OCI-LY7 (cell line): ENCODE results near the gene IQGAP2. TPM values are rescaled to one million over a fixed set of nuclear protein-coding genes. Genes with fewer than 3 reads are reported as not detected.

Source experiments
- BruUV-seq: library from RNA; stranded (reverse); fragments of 400-500 nt; replicated peaks from 2 replicates; lab custom pipeline; 2021; lab: Mats Ljungman, UMichigan
- CTCF ChIA-PET: fragments of 300-600 bp; sonication (Branson Sonifier 250); formaldehyde crosslinking; loops from one replicate; lab custom pipeline; 2022; ENCODE audit warnings: antibody characterized with exemption; ENCODE audit not compliant: unreplicated experiment; lab: Charles Lee
- POLR2A ChIA-PET: fragments of 300-600 bp; sonication (Branson Sonifier 250); formaldehyde crosslinking; loops from one replicate; lab custom pipeline; 2022; ENCODE audit warnings: antibody characterized with exemption; lab: Charles Lee
- DNase-seq: peaks from one replicate; pipeline ENCODE4 v3.0.0-alpha.2; 2015; ENCODE audit warnings: low spot score
- H2AFZ ChIP-seq: fragments of 200-600 bp; sonication (generic), shearing (Covaris generic); 2 replicates; pipeline ENCODE4 v1.6.1; 2014; ENCODE audit warnings: mild to moderate bottlenecking, antibody characterized with exemption, low read length, moderate library complexity
- H3K27ac ChIP-seq: fragments of 200-600 bp; sonication (generic); 2 replicates; pipeline ENCODE4 v1.5.1; 2014; ENCODE audit warnings: mixed run types, low read depth, mild to moderate bottlenecking, moderate library complexity, low read length, inconsistent platforms; ENCODE audit not compliant: poor library complexity, severe bottlenecking
- H3K36me3 ChIP-seq: fragments of 200-600 bp; sonication (generic); 2 replicates; pipeline ENCODE4 v1.6.1; 2014; ENCODE audit warnings: mild to moderate bottlenecking, antibody characterized with exemption, low read length, moderate library complexity, mixed read lengths; ENCODE audit not compliant: insufficient read depth
- H3K4me1 ChIP-seq: fragments of 200-600 bp; sonication (generic); 2 replicates; pipeline ENCODE4 v1.5.1; 2014; ENCODE audit warnings: mild to moderate bottlenecking, low read length; ENCODE audit not compliant: insufficient read depth, poor library complexity, severe bottlenecking
- H3K4me2 ChIP-seq: fragments of 200-600 bp; sonication (generic); 2 replicates; pipeline ENCODE4 v1.6.1; 2014; ENCODE audit warnings: mild to moderate bottlenecking, low read length
- H3K4me3 ChIP-seq: fragments of 200-600 bp; sonication (generic); 2 replicates; pipeline ENCODE4 v1.5.1; 2014; ENCODE audit warnings: mild to moderate bottlenecking, low read depth, low read length; ENCODE audit not compliant: poor library complexity, severe bottlenecking
- H3K79me2 ChIP-seq: fragments of 200-600 bp; sonication (generic); 2 replicates; pipeline ENCODE4 v1.6.1; 2016; ENCODE audit warnings: low read depth, mild to moderate bottlenecking, low read length, moderate library complexity, mixed read lengths; ENCODE audit not compliant: insufficient read depth
- H3K9me2 ChIP-seq: fragments of 200-600 bp; sonication (generic); 2 replicates; pipeline ENCODE4 v1.6.1; 2016; ENCODE audit warnings: mild to moderate bottlenecking, low read length, mixed read lengths; ENCODE audit not compliant: insufficient read depth
- H3K9me3 ChIP-seq: fragments of 200-600 bp; sonication (generic); 2 replicates; pipeline ENCODE4 v1.6.1; 2014; ENCODE audit warnings: mild to moderate bottlenecking, mixed run types, low read length, mixed read lengths
- H4K20me1 ChIP-seq: fragments of 200-600 bp; sonication (generic); 2 replicates; pipeline ENCODE4 v1.6.1; 2014; ENCODE audit warnings: mild to moderate bottlenecking, antibody characterized with exemption, low read length, moderate library complexity, mixed read lengths; ENCODE audit not compliant: insufficient read depth
- EZH2phosphoT487 ChIP-seq: fragments of 200-600 bp; sonication (generic); IDR thresholded peaks from 2 replicates; pipeline ENCODE4 v1.6.1; 2018; ENCODE audit warnings: low read depth, borderline replicate concordance, mild to moderate bottlenecking, mixed run types, antibody characterized with exemption, low read length, moderate library complexity, mixed read lengths
- intact Hi-C: fragments of 100-400 bp; cut with micrococcal nuclease; formaldehyde crosslinking; loops from one replicate; pipeline ENCODE4 v1.10.0; 2022; ENCODE audit not compliant: unreplicated experiment
- total RNA-seq, 2 experiments: library from RNA; depleted of rRNA in 1 of 2; stranded (reverse); fragments of >200 nt in 1 of 2; shearing (Covaris generic) in 1 of 2; gene quantifications; 2 replicates each; pipeline ENCODE4 v1.2.3, GENCODE V29; 2014 to 2022
- TF ChIP-seq, protein P1 (sequence below): fragments of 200-600 bp; sonication (generic); conservative IDR thresholded peaks from 2 replicates; pipeline ENCODE4 v1.5.1; 2014; ENCODE audit warnings: mild to moderate bottlenecking, antibody characterized with exemption, low read length, moderate library complexity, mixed read lengths

The IQGAP2 gene
- total RNA-seq, 2 experiments from 2014 or later: 30.0 to 50.2 TPM

DNA sequence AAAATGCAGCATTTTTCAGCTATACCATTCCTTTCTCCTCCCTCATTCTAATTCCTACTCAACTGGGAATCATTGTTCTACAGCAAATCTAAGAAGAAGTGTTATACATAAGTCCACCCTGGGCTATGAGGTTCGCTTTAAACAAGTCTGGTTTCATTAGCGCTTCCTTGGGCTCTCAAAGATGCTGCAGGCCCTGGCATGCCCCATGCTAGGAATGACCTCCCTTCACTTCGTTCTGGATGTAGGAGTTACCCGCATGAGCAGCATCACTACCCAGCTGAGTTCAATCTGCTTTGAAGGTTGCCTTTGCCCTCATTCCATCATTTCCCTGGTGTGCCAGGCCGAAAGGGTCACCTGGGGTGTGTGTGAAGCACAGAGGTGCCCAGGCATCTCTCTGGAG lies 348.2 kb downstream of the IQGAP2 start:
- H3K36me3 ChIP-seq: no peaks in the 10 kb centered on the region
- no peaks in the 10 kb centered on the region for H3K79me2 ChIP-seq
- H2AFZ ChIP-seq: no peak overlapping the region
- no peak overlapping the region for H3K4me3 ChIP-seq
- intact Hi-C loops: no loop called here
- no peak for TF ChIP-seq EZH2phosphoT487
- TF ChIP-seq, protein P1, sequence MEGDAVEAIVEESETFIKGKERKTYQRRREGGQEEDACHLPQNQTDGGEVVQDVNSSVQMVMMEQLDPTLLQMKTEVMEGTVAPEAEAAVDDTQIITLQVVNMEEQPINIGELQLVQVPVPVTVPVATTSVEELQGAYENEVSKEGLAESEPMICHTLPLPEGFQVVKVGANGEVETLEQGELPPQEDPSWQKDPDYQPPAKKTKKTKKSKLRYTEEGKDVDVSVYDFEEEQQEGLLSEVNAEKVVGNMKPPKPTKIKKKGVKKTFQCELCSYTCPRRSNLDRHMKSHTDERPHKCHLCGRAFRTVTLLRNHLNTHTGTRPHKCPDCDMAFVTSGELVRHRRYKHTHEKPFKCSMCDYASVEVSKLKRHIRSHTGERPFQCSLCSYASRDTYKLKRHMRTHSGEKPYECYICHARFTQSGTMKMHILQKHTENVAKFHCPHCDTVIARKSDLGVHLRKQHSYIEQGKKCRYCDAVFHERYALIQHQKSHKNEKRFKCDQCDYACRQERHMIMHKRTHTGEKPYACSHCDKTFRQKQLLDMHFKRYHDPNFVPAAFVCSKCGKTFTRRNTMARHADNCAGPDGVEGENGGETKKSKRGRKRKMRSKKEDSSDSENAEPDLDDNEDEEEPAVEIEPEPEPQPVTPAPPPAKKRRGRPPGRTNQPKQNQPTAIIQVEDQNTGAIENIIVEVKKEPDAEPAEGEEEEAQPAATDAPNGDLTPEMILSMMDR: no peak
- H4K20me1 ChIP-seq: no peaks in the 10 kb centered on the region
- DNase-seq: no peak
- no peak overlapping the region for H3K27ac ChIP-seq
- H3K4me1 ChIP-seq: no peaks in the 10 kb centered on the region
- no peaks in the 10 kb centered on the region for H3K9me2 ChIP-seq
- ChIA-PET POLR2A (no interaction called here), CTCF (no interaction called here)
- no peak overlapping the region for H3K4me2 ChIP-seq
- no peaks in the 10 kb centered on the region for H3K9me3 ChIP-seq
- no TSS peak for BruUV-seq

- H3K9me3 ChIP-seq: no peaks in the 10 kb centered on the region
- CTCF ChIA-PET: no interaction called here
- no peak overlapping the region for H3K4me3 ChIP-seq
Observed at GRCh38 chr5:76754668-76755078, 351.6 kb downstream of the IQGAP2 start.

More at GRCh38 chr5:76754668-76755078, 351.6 kb downstream of the IQGAP2 start:
- H3K4me2 ChIP-seq: no peak overlapping the region
- TF ChIP-seq, protein P1: no peak
- TF ChIP-seq EZH2phosphoT487: no peak
- intact Hi-C loops: no loop called here
- H2AFZ ChIP-seq: no peak overlapping the region
- POLR2A ChIA-PET: interaction anchor here (0.6 to 0.8 kb wide), 3 partner anchors 10 to 20 kb away, joined by 3 read pairs; no protein-coding TSS in a partner anchor
- H3K4me1 ChIP-seq: no peaks in the 10 kb centered on the region
- no peaks in the 10 kb centered on the region for H3K9me2 ChIP-seq
- no TSS peak for BruUV-seq
- H3K79me2 ChIP-seq: no peaks in the 10 kb centered on the region
- no peaks in the 10 kb centered on the region for H3K36me3 ChIP-seq
- no peak for DNase-seq
- H3K27ac ChIP-seq: no peak overlapping the region
- no peaks in the 10 kb centered on the region for H4K20me1 ChIP-seq
